Upper lobe of left lung (tissue), 4 donors: ENCODE results near the gene PITPNM3.

Source experiments
- CTCF ChIP-seq, 6 experiments: fragments of 450-650 bp in 4 of 6; fragments of 200-600 bp in 2 of 6; sonication (generic) in 2 of 6; IDR thresholded peaks; one replicate each; pipeline ENCODE4 v1.5.1; 2016 to 2019; ENCODE audit warnings: antibody characterized with exemption in 6 of 6
- POLR2A ChIP-seq, 4 donors: fragments of 450-650 bp; IDR thresholded peaks; one replicate each; pipeline ENCODE4 v1.5.1; 2016 to 2017; ENCODE audit warnings: antibody characterized with exemption in 4 of 4, mild to moderate bottlenecking in 2 of 4
- POLR2AphosphoS5 ChIP-seq, 2 donors: sonication (generic); formaldehyde crosslinking; IDR thresholded peaks; one replicate each; pipeline ENCODE4 v1.5.1; 2017; ENCODE audit warnings: antibody characterized with exemption in 2 of 2

DNA sequence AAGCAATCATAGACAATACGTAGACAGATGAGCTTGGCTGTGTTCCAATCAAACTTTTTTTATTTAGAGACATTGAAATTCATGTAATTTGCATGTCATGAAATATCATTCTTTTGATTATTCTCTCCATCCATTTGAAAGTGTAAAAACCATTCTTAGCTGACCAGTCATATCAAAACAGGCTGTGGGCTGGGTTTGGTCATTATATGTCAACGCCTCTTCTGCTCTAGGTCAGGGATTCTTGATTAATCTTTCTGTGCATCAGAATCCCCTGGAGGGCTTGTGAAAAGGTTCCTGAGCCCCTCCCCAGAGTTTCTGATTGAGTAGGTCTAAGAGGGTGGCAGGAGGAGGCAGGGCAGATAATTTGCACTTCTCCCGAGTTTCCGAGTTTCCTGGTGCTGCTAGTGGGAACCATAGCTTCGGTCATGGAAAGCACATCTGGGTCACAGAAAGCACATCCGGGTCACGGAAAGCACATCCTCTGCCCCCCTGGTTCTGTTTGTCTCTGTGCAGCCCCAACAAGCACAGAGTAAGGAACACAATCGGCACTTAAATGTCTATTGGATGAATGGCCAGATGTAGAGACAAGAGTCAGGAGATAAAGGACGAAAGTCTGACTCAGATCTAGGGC, 95.7 kb downstream of the PITPNM3 start:
- TF ChIP-seq POLR2AphosphoS5 (IDR thresholded peaks at IDR 0.05) (no peak), CTCF (IDR thresholded peaks at IDR 0.05) (no peak), POLR2A (IDR thresholded peaks at IDR 0.05) (no peak)
